ENCODE results near the gene TMEM108.

Gene TMEM108

GRCh38 chr3:133047980-133048379 lies 9.8 kb downstream of the TMEM108 start:
- H3K36me3 ChIP-seq (ENCODE audit: control insufficient read depth, insufficient read depth, low read length): no peaks in the 10 kb centered on the region
- no peak overlapping the region for H3K4me3 ChIP-seq (replicated peaks; ENCODE audit: low read depth, low read length)
- TF ChIP-seq CTCF (IDR thresholded peaks at IDR 0.05; ENCODE audit: insufficient read depth, low read length, poor library complexity, severe bottlenecking): no peak
- H3K27me3 ChIP-seq (replicated peaks; ENCODE audit: control insufficient read depth, insufficient read depth, low read length): no peaks in the 10 kb centered on the region
- no peak for DNase-seq (ENCODE audit: extremely low read depth, insufficient read length)

DNA sequence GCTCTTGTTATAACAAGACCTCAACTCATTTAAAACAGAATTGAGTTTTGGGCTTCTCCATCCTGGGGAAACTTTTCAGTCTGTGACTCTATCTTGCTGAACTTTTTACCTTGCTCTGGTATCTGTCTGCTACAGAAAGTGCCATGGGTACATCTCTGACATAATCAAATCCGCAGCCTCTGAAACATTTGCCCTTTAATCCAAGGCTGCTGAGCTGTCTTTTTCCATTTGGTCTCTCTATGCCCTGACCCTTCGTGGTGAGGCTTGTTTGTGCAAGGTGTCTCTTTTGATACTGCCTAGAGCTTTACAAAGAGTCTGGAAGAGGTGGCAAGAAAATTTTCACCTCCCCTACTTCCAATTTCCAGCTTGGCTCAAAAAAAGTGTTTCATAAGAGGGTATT lies 11.3 kb downstream of the TMEM108 start:
- no peaks in the 10 kb centered on the region for H3K36me3 ChIP-seq (ENCODE audit: control insufficient read depth, insufficient read depth, low read length)
- DNase-seq (ENCODE audit: extremely low read depth, insufficient read length): no peak
- no peaks in the 10 kb centered on the region for H3K27me3 ChIP-seq (replicated peaks; ENCODE audit: control insufficient read depth, insufficient read depth, low read length)
- no peak for TF ChIP-seq CTCF (IDR thresholded peaks at IDR 0.05; ENCODE audit: insufficient read depth, low read length, poor library complexity, severe bottlenecking)
- H3K4me3 ChIP-seq (replicated peaks; ENCODE audit: low read depth, low read length): no peak overlapping the region

DNA sequence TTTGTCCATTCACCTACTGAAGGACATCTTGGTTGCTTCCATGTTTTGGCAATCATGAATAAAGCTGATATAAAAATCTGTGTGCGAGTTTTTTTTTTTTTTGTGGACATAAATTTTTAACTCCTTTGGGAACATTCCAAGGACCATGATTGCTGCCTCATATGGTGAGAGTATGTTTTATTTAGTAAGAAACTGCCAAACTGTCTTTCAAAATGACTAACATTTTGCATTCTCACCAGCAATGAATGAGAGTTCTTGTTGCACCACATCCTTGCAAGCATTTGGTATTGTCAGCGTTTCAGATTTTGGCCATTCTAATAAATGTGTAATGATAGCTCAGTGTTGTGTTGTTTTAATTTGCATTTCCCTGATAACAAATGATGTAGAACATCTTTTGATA lies 12.7 kb downstream of the TMEM108 start:
- DNase-seq (ENCODE audit: extremely low read depth, insufficient read length): no peak
- Histone ChIP-seq H3K36me3 (ENCODE audit: control insufficient read depth, insufficient read depth, low read length) (no peaks in the 10 kb centered on the region), H3K4me3 (replicated peaks; ENCODE audit: low read depth, low read length) (no peak overlapping the region), H3K27me3 (replicated peaks; ENCODE audit: control insufficient read depth, insufficient read depth, low read length) (no peaks in the 10 kb centered on the region)
- TF ChIP-seq CTCF (IDR thresholded peaks at IDR 0.05; ENCODE audit: insufficient read depth, low read length, poor library complexity, severe bottlenecking): no peak

GRCh38 chr3:133053532-133053931 lies 15.3 kb downstream of the TMEM108 start:
- no peak for TF ChIP-seq CTCF (IDR thresholded peaks at IDR 0.05; ENCODE audit: insufficient read depth, low read length, poor library complexity, severe bottlenecking)
- H3K36me3 ChIP-seq (ENCODE audit: control insufficient read depth, insufficient read depth, low read length): no peaks in the 10 kb centered on the region

DNA sequence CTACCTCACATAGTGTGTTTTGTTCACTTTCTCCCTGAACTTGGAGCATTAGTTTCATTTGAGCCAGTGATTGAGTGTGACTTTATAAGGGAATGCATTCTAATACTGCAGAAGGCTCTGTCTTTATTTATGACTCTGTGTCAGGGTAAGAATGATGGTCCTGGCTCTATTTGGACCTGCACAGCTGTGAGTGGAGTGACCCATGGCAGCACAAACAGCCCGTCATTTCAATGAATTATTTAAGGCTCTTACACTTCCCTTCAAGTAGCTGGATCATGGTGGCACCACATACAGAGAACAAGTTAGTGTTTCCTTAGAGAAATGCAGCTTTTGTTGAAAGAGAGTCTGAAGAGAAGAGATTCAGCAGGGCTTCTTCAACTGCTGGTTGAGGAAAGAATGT lies 16.4 kb downstream of the TMEM108 start:
- no peak overlapping the region for H3K4me3 ChIP-seq (replicated peaks; ENCODE audit: low read depth, low read length)
- H3K27me3 ChIP-seq (replicated peaks; ENCODE audit: control insufficient read depth, insufficient read depth, low read length): no peaks in the 10 kb centered on the region
- DNase-seq (ENCODE audit: extremely low read depth, insufficient read length): no peak
- H3K36me3 ChIP-seq (ENCODE audit: control insufficient read depth, insufficient read depth, low read length): no peaks in the 10 kb centered on the region
- TF ChIP-seq CTCF (IDR thresholded peaks at IDR 0.05; ENCODE audit: insufficient read depth, low read length, poor library complexity, severe bottlenecking): no peak

More at GRCh38 chr3:133053532-133053931, 15.3 kb downstream of the TMEM108 start:
- no peak for DNase-seq (ENCODE audit: extremely low read depth, insufficient read length)
- no peaks in the 10 kb centered on the region for H3K27me3 ChIP-seq (replicated peaks; ENCODE audit: control insufficient read depth, insufficient read depth, low read length)
- H3K4me3 ChIP-seq (replicated peaks; ENCODE audit: low read depth, low read length): no peak overlapping the region

GRCh38 chr3:133055339-133055738 lies 17.1 kb downstream of the TMEM108 start:
- no peak for TF ChIP-seq CTCF (IDR thresholded peaks at IDR 0.05; ENCODE audit: insufficient read depth, low read length, poor library complexity, severe bottlenecking)
- Histone ChIP-seq H3K27me3 (replicated peaks; ENCODE audit: control insufficient read depth, insufficient read depth, low read length) (no peaks in the 10 kb centered on the region), H3K4me3 (replicated peaks; ENCODE audit: low read depth, low read length) (no peak overlapping the region), H3K36me3 (ENCODE audit: control insufficient read depth, insufficient read depth, low read length) (no peaks in the 10 kb centered on the region)
- no peak for DNase-seq (ENCODE audit: extremely low read depth, insufficient read length)

Measured in GM06990 (cell line).